Measurements from ENCODE around the gene LTBR.
A peak's percentile ranks its signal among the peaks of the same experiment; 100 is the strongest.
"Not testable (repeated sequence)": the region's sequence is repeated elsewhere in the genome, so short reads cannot be mapped to it uniquely, and the experiment has no call there.

LTBR gene

GRCh38 chr12:6342140-6342889 lies 41.6 kb upstream of the LTBR start:
- Mint-ChIP-seq H3K36me3 (ENCODE audit: low read depth) (peaks cover 7% of the 10 kb centered on the region), H3K9me3 (no peaks in the 10 kb centered on the region), H3K4me1 (ENCODE audit: low read depth) (peaks cover 46% of the 10 kb centered on the region), H3K27me3 (no peaks in the 10 kb centered on the region), H3K4me3 (no peak overlapping the region), H3K27ac (no peak overlapping the region)
- no peak for DNase-seq

DNA sequence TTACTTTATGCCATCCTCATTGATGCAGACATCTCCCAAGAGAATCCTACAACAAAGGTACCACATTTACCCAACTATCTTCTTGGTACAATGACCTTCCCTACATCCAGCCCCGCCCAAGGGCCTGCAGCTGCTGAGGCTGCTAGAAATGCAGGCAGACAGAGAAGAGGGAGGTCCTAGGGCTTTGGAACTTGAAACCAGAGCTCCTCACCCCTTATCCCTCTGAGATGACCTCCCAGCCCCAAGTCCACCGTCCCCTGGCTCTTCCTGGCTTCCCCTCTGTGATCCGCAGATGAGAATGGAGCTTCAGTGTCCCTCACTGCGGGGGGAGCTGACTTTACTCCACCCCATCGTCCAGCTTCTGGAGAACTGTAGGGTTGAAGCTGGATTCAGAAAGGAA lies 40.4 kb upstream of the LTBR start:
- Mint-ChIP-seq H3K4me3 (no peak overlapping the region), H3K9me3 (no peaks in the 10 kb centered on the region), H3K27me3 (no peaks in the 10 kb centered on the region), H3K27ac (no peak overlapping the region), H3K4me1 (ENCODE audit: low read depth) (peaks cover 50% of the 10 kb centered on the region), H3K36me3 (ENCODE audit: low read depth) (peaks cover 4% of the 10 kb centered on the region)
- no peak for DNase-seq

GRCh38 chr12:6344101-6344660 lies 39.8 kb upstream of the LTBR start:
- H3K36me3 Mint-ChIP-seq (ENCODE audit: low read depth); DNase-seq; H3K4me3 Mint-ChIP-seq; H3K9me3 Mint-ChIP-seq; H3K27me3 Mint-ChIP-seq: not testable (repeated sequence)
- peak overlapping the region; percentile 28 for H3K27ac Mint-ChIP-seq
- H3K4me1 Mint-ChIP-seq (ENCODE audit: low read depth): peaks cover 50% of the 10 kb centered on the region

GRCh38 chr12:6345319-6346091 lies 38.5 kb upstream of the LTBR start:
- Mint-ChIP-seq H3K4me1 (ENCODE audit: low read depth) (peaks cover 50% of the 10 kb centered on the region), H3K4me3 (no peak overlapping the region), H3K27ac (peak overlapping the region; percentile 69), H3K27me3 (no peaks in the 10 kb centered on the region), H3K36me3 (ENCODE audit: low read depth) (peaks cover 4% of the 10 kb centered on the region), H3K9me3 (no peaks in the 10 kb centered on the region)
- DNase-seq: no peak

DNA sequence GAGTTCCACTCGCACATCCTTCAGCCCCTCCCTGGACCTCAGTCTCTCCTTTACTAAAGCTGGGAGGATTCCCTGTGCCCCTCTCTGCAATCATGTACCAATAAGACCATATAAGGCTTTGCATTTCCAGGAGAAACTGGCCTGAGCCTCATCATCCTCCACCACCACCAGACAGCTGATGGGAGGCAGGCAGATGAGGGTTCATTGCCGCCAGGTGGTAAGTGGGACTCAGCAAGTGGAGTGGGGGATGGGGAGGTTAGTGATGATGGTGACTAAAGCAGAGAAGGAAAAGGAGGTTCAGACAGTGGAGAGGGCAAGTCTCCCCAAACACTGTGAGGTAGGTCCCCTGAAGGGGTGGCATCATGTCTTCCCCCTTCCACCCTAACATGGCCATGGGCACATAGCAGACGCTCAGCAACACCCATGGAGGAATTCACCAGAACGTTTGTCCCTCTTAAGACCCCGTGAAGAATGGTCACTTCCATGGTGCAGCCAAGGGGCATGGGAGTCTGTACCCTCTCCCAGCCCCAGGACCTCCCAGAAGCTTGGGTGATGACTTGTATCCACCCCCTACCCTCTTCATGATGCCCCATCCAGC lies 37.6 kb upstream of the LTBR start:
- no peak overlapping the region for H3K4me3 Mint-ChIP-seq
- H3K36me3 Mint-ChIP-seq (ENCODE audit: low read depth): peaks cover 4% of the 10 kb centered on the region
- no peak overlapping the region for H3K27ac Mint-ChIP-seq
- no peak for DNase-seq
- no peaks in the 10 kb centered on the region for H3K27me3 Mint-ChIP-seq
- no peaks in the 10 kb centered on the region for H3K9me3 Mint-ChIP-seq
- H3K4me1 Mint-ChIP-seq (ENCODE audit: low read depth): peaks cover 50% of the 10 kb centered on the region

DNA sequence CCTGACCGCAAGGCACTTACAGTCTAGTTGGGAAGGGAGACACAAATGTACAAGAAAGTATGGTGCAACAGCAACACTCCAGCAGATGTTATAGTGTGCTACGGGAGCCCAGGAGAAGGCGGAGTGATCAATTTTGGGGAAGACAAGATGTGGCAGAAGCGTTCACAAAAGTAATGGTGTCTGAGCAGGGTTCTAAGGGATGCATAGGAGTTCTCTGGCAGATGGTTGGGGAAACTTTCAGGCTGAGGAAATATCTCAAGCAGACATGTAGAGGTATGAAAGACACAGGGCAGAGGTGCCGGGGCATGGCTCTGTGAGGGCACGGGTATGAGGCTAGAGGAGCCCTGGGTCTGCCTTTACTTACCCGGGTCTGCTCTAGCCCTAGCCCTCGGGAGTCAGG lies 37.0 kb upstream of the LTBR start:
- Mint-ChIP-seq H3K27ac (no peak overlapping the region), H3K36me3 (ENCODE audit: low read depth) (no peaks in the 10 kb centered on the region), H3K4me3 (no peak overlapping the region), H3K27me3 (no peaks in the 10 kb centered on the region), H3K9me3 (no peaks in the 10 kb centered on the region), H3K4me1 (ENCODE audit: low read depth) (peaks cover 48% of the 10 kb centered on the region)
- no peak for DNase-seq

DNA sequence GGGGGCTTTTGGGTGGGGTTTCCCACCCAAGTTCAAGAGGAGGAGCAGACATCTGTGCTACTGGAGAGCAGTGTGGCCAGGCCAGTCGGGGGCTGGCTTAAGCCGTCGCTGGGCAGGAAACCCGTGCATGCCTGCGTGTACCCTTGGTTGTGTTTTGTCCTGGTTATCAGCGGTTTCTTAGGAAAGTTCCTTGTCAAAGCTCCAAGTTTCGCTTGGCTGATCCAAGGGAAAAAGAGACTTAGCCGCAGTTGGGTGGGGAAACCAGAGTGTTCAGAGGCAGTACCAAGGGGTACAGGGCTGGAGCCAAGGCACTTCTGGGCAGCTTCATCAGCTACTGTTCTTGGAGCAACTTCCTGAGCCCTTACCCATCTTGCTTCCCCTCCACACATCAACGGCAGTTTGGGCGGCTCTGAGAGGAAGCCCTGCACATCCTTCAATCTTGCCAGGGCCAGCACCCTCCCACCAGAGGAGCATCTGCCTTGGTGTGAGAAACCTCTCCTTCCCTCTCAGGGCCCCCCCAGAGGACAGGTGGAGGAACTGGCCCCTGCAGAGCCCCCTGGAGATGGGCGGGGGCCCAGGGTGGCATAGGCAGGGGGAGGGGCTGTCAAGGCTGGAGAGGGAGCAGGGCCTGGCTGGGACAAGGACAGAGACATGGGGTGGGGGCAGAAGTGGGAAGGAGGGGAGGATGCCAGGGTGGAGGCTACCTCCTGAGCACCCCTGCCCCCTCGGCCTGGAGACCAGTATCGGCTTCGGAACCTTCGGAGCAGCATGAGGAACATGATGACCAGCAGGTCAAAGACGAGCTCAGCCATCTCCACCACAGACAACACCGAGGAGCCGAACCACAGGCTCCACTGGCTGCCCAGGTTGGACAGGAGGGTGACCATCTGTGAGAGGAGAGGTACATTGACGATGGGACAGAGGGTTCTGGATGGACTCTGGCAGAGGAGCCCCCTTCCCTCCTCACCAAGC lies 36.3 kb upstream of the LTBR start:
- no peak for DNase-seq
- Mint-ChIP-seq H3K4me3 (no peak overlapping the region), H3K27me3 (no peaks in the 10 kb centered on the region), H3K36me3 (ENCODE audit: low read depth) (no peaks in the 10 kb centered on the region), H3K4me1 (ENCODE audit: low read depth) (peaks cover 40% of the 10 kb centered on the region), H3K9me3 (no peaks in the 10 kb centered on the region), H3K27ac (no peak overlapping the region)

DNA sequence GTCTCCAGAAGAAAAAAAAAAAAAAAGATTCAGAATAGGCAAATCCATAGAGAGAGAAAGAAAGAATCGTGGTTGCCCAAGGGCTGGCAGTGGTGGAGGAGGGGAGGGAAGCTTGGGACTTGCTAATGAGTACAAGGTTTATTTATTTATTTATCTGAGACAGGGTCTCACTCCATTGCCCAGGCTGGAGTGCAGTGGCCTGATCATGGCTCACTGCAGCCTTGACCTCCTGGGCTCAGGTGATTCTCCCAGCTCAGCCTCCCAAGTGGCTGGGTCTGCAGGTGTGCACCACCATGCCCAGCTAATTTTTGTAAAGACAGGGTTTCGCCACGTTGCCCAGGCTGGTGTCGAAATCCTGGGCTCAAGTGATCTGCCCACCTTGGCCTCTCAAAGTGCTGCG lies 32.3 kb upstream of the LTBR start:
- H3K4me1 Mint-ChIP-seq (ENCODE audit: low read depth): peaks cover 13% of the 10 kb centered on the region
- H3K27me3 Mint-ChIP-seq: no peaks in the 10 kb centered on the region
- DNase-seq: no peak
- H3K9me3 Mint-ChIP-seq: no peaks in the 10 kb centered on the region
- H3K4me3 Mint-ChIP-seq: no peak overlapping the region
- H3K36me3 Mint-ChIP-seq (ENCODE audit: low read depth): no peaks in the 10 kb centered on the region
- no peak overlapping the region for H3K27ac Mint-ChIP-seq

GRCh38 chr12:6352193-6353173 lies 31.5 kb upstream of the LTBR start:
- H3K27me3 Mint-ChIP-seq: no peaks in the 10 kb centered on the region
- H3K4me1 Mint-ChIP-seq (ENCODE audit: low read depth): peaks cover 4% of the 10 kb centered on the region
- no peak overlapping the region for H3K4me3 Mint-ChIP-seq
- H3K9me3 Mint-ChIP-seq: no peaks in the 10 kb centered on the region
- no peaks in the 10 kb centered on the region for H3K36me3 Mint-ChIP-seq (ENCODE audit: low read depth)
- no peak overlapping the region for H3K27ac Mint-ChIP-seq
- DNase-seq: no peak

DNA sequence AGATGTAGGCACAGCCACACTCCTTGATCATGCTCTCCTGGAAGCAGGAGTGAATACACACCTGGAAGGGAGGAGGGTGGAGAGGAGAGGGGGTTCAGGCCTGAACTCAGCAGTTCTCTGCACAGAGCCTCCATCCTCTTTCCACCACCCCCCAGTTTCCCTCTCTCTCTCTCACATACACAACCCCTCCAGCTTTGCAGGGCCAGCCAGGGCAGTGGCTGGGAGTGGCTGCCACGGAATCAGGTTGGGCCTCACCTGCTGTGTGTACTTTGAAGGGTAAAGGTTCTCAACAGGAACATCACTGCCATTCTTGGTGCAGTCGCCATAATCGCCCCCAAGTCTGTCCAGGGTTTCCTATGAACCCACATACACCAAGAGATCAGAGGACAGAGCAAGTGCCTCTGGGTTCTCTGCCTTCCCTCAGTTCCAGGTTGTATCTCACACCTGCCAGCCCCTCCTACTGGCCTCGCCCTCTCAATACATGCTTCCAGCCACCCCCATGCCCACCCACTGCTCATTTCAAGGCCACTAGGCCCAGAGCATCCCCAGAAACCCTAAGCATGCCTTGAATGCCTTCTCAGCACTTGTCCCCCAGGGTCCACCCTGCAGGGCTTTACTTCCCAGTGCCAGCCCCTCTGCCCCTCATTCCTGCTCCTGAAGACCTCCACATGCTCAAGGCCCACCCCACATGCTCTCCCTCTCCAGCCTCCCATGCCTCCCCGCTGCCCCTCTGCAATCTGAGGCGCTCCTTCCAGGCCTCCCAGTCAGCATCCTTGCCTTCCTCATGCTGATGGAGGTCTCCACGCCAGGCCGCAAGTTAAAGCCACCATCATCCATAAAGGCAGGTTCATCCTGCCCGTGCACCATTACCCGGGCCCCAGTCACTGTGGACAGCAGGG lies 29.2 kb upstream of the LTBR start:
- no peaks in the 10 kb centered on the region for H3K9me3 Mint-ChIP-seq
- no peak overlapping the region for H3K27ac Mint-ChIP-seq
- no peak overlapping the region for H3K4me3 Mint-ChIP-seq
- no peaks in the 10 kb centered on the region for H3K36me3 Mint-ChIP-seq (ENCODE audit: low read depth)
- H3K27me3 Mint-ChIP-seq: no peaks in the 10 kb centered on the region
- H3K4me1 Mint-ChIP-seq (ENCODE audit: low read depth): peaks cover 2% of the 10 kb centered on the region
- DNase-seq: no peak

- Mint-ChIP-seq H3K27me3 (no peaks in the 10 kb centered on the region), H3K9me3 (no peaks in the 10 kb centered on the region), H3K27ac (no peak overlapping the region), H3K4me1 (ENCODE audit: low read depth) (peaks cover 8% of the 10 kb centered on the region), H3K4me3 (no peak overlapping the region), H3K36me3 (ENCODE audit: low read depth) (no peaks in the 10 kb centered on the region)
- DNase-seq: no peak
Observed at GRCh38 chr12:6355491-6356373, 28.2 kb upstream of the LTBR start.

GRCh38 chr12:6356374-6356820 lies 27.6 kb upstream of the LTBR start:
- Mint-ChIP-seq H3K4me3 (no peak overlapping the region), H3K27ac (no peak overlapping the region), H3K4me1 (ENCODE audit: low read depth) (peaks cover 13% of the 10 kb centered on the region), H3K36me3 (ENCODE audit: low read depth) (no peaks in the 10 kb centered on the region), H3K27me3 (no peaks in the 10 kb centered on the region), H3K9me3 (no peaks in the 10 kb centered on the region)
- DNase-seq: no peak
